Epithelial cell of proximal tubule (primary cell): Measurements from ENCODE around the gene LRMDA. TPM values are rescaled to one million over a fixed set of nuclear protein-coding genes. Genes with fewer than 3 reads are reported as not detected.

Experiments used
- DNase-seq: peaks from one replicate; pipeline ENCODE4 v3.0.0-alpha.2; 2011; ENCODE audit warnings: low read depth
- H3K4me3 ChIP-seq: 2 replicates; pipeline ENCODE4 v1.5.1; 2011; ENCODE audit warnings: low read depth, mild to moderate bottlenecking, low read length
- CTCF ChIP-seq: conservative IDR thresholded peaks from 2 replicates; pipeline ENCODE4 v1.5.1; 2012; ENCODE audit warnings: low read depth, mild to moderate bottlenecking, low read length
- total RNA-seq: library from RNA; depleted of rRNA; stranded (reverse); fragments of >200 nt; gene quantifications from 2 replicates; pipeline ENCODE4 v1.2.3, GENCODE V29; 2015

Gene LRMDA
- total RNA-seq, 1 donor from 2014 or later: 0.75 TPM

- H3K4me3 ChIP-seq: no peak overlapping the region
- no peak for TF ChIP-seq CTCF
- no peak for DNase-seq
Measured at GRCh38 chr10:76328348-76328747, 896.9 kb downstream of the LRMDA start.

GRCh38 chr10:76329891-76330575, 898.6 kb downstream of the LRMDA start:
- TF ChIP-seq CTCF: no peak
- no peak for DNase-seq
- no peak overlapping the region for H3K4me3 ChIP-seq

DNA sequence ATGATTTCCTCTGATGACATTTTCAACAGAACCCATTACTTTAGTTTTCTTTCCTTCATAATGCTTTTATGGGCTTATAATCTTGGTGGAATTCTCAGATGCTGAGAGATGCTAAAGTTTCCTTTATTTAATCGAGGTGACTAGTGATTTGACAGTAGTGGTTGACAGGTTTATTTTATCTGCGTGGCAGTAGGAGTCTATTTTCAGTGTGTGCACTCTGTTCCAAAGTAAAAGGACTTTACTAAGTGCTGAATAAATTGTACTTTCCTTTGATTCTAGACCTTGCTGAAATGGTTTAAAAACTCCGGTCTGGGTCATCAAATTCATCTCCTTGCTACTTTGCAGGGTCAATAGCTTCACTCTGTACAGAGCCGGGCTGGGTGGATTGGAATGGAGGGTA, 900.3 kb downstream of the LRMDA start:
- no peak for TF ChIP-seq CTCF
- DNase-seq: no peak
- no peak overlapping the region for H3K4me3 ChIP-seq

DNA sequence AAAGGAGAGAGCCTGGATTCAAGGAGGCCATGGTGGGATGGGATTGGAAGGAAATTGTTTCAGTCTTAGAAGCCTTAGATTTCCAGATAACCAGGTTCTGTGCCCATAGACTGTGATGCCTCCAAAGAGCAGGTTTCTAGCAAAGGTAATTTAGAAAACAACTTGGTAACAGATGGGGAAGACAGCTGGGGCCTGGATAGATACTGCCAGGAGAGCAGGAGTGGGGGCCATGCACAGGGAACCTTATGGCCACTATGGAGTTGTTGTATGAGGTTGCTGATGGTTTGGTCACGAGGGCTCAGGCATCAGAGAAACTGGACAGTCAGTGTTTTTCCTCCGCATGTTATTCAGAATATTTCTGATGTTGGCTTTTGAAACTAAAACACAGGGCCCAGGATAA, 901.9 kb downstream of the LRMDA start:
- no peak for TF ChIP-seq CTCF
- no peak for DNase-seq
- H3K4me3 ChIP-seq: no peak overlapping the region

DNA sequence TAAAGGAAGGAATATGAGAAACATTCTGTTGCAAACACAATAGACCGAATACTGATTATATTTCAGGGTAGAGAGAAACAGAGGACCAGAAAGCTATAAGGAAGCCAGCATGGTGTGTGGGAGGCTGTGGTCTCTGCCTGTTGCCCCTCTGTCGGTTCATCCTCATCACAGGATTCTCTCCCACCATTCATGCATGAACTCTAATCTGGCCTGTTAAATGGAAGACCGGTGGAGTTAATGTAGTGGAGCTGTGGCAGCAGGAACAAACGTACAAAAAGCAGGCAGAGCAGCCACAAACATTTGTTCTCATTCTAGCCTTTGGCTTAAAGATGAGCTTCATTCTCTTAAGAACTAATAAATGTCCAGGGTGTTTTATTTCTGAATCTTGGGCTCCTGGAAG, 902.4 kb downstream of the LRMDA start:
- DNase-seq: no peak
- no peak overlapping the region for H3K4me3 ChIP-seq
- no peak for TF ChIP-seq CTCF

DNA sequence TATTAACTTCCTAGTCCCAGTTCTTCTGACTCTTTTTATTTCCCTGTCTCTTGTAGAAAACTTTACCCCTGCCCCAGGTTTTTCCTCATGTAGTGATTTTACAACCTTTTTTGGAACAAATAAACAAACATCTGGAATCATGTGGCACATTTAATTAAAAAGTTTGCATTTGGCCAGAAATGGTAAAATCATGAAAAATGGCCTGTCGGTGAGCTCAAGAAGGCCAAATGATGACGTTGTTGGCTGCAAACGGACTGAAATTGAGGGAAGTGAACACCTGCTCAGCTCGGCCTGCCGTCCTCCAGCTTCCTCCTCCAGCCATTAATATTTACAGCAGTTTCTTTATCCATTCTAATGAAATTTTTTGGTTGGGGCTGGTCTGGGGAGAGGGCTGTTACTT, 902.8 kb downstream of the LRMDA start:
- DNase-seq: no peak
- no peak for TF ChIP-seq CTCF
- H3K4me3 ChIP-seq: no peak overlapping the region

DNA sequence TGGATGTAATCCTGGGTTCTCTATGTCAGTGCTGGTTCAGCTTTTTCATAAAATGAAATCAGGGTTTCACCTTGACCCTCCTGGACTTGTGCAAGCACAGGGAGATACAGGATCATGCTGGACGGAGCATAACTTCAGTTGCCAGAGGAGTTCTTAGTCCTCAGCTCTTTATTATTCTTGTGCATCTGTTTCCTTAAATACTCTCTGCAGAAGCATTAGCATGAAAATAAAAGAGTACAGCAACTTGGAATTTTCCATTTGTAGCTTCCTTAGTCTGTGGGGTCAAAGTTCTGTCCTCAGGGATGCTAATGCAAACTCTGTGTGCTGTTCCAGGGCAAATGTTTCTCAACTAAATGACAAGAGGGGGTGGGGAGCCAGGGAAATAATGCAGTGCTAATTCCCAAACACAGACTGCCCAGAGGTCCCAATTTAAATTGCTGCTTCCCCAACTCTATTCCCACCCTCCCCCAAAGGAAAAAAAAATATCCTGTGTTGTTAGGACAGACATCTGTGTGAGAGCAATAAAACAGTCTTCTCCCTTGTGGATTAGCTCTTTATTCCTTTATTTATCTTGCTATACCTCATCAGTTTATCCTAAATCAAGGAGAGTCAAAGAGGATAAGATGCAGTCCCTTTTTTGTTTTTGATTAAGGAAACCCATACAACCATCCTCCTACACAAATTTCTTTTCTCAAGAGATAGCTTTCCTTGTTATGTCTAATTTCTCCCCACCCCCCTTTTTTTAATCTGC, 905.0 kb downstream of the LRMDA start:
- H3K4me3 ChIP-seq: no peak overlapping the region
- no peak for TF ChIP-seq CTCF
- no peak for DNase-seq
